ENCODE measurements around the gene SLC23A1. TPM values are rescaled to one million over a fixed set of nuclear protein-coding genes. Genes with fewer than 3 reads are reported as not detected.
"Not testable (repeated sequence)": the region's sequence is repeated elsewhere in the genome, so short reads cannot be mapped to it uniquely, and the experiment has no call there.

Gene SLC23A1
- total RNA-seq, 1 donor from 2014 or later: not detected

DNA sequence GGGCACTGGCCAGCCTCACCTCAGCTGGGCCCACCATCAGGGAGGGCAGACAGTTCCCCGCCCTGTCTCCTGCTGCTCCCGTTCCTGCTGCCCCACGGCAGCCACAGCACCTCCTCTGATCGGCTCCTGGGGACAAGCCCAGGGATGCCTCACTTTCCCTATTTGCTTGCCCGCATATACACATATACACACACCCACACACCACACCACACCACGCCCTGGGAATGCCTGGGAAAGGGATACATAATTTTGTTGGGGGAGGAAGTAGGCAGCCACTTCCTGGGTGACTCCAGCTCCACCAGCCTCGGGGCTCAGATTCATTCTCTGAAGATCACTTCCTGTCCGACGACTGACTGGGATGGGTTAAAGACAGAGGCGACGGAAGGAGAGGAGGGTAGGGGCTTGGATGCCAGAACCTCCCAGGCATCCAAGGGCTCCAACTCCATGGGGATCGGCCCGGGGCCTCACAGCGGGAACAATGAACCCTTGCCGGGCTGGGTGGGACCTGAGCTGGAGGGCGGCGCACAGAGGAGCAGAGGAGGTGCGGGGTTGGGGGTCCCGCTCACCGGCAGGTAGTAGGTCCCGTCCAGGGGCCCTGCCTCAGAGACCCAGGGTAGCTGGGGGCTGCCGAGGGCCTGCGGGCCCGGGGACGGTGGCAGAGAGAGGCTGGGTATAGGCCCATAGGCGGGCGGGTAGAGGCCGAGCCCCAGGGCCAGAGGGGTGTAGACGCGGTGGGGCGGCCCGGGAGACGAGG, 8.7 kb upstream of the SLC23A1 start:
- Histone ChIP-seq H3K9me3 (ENCODE audit: control insufficient read depth in 3 of 3, low read length in 3 of 3) (no peaks in the 10 kb centered on the region), H3K4me1 (ENCODE audit: control insufficient read depth in 3 of 3, insufficient read depth in 3 of 3, low read length in 3 of 3) (peaks cover 61 to 76% (median 67%) of the 10 kb centered on the region in 3 donors), H3K36me3 (ENCODE audit: control insufficient read depth in 3 of 3, insufficient read depth in 3 of 3, low read length in 3 of 3) (peaks cover 7 to 14% (median 14%) of the 10 kb centered on the region in 3 donors), H3K4me3 (ENCODE audit: low read length in 3 of 3) (peak overlapping the region; percentile 67 to 92 (median 73)), H3K27me3 (ENCODE audit: control insufficient read depth in 3 of 3, insufficient read depth in 3 of 3, low read length in 3 of 3) (no peaks in the 10 kb centered on the region), H3K9ac (ENCODE audit: low read depth in 1 of 3, low read length in 3 of 3) (peak overlapping the region; percentile 61 to 98 (median 96)), H3K27ac (ENCODE audit: low read depth, low read length) (peak overlapping the region; percentile 98)

DNA sequence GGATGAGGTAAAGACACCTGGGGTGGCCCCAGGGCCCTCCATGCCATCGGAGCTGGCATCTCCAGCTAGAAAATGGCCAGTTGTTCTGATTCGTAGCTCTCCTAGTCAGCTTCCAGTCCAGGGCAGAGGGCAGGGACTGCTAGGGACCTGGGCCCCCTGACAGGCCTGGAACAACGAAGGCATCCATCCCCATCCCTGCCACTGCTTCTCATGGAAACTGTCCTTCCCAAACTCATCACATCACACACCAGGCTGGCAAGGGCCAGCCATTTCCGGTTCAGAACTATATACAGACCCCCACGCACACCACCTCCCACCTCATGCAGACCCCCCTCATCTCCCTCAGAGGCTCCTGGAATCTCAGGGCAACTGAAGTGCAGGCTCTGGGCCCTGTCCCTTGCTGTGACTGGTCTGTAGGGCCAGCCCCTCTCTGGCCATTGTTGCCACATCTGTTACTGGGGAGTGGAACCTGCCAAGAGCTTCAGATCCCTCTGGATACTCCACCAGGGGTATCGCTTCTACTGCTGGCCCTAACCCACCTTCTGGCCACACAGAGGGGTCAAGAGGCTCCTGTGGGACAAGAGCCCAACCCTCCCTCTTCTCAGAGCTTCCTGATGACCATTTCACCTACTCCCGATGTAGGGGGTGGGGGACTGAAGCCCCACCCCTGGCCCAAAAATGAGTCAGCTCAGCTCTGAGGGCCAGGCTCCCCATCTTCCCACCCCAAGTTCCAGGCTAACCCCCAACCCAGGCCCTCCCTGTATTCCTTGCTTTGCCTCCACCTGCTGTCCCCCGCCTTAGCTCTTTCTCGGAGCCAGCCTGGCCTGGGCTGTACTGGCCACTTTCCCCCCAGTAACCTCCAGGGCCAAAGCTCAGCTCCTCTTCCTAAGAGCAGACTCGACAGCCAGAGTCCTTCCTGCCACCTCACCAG, 7.8 kb upstream of the SLC23A1 start:
- Histone ChIP-seq H3K9ac (ENCODE audit: low read depth in 1 of 3, low read length in 3 of 3) (peak overlapping the region; percentile 61 to 98 (median 96)), H3K4me3 (ENCODE audit: low read length in 3 of 3) (peak overlapping the region; percentile 67 to 92 (median 73)), H3K9me3 (ENCODE audit: control insufficient read depth in 3 of 3, low read length in 3 of 3) (no peaks in the 10 kb centered on the region), H3K27me3 (ENCODE audit: control insufficient read depth in 3 of 3, insufficient read depth in 3 of 3, low read length in 3 of 3) (no peaks in the 10 kb centered on the region), H3K36me3 (ENCODE audit: control insufficient read depth in 3 of 3, insufficient read depth in 3 of 3, low read length in 3 of 3) (peaks cover 7 to 14% (median 14%) of the 10 kb centered on the region in 3 donors), H3K27ac (ENCODE audit: low read depth, low read length) (peak overlapping the region; percentile 98), H3K4me1 (ENCODE audit: control insufficient read depth in 3 of 3, insufficient read depth in 3 of 3, low read length in 3 of 3) (peaks cover 55 to 68% (median 58%) of the 10 kb centered on the region in 3 donors)

DNA sequence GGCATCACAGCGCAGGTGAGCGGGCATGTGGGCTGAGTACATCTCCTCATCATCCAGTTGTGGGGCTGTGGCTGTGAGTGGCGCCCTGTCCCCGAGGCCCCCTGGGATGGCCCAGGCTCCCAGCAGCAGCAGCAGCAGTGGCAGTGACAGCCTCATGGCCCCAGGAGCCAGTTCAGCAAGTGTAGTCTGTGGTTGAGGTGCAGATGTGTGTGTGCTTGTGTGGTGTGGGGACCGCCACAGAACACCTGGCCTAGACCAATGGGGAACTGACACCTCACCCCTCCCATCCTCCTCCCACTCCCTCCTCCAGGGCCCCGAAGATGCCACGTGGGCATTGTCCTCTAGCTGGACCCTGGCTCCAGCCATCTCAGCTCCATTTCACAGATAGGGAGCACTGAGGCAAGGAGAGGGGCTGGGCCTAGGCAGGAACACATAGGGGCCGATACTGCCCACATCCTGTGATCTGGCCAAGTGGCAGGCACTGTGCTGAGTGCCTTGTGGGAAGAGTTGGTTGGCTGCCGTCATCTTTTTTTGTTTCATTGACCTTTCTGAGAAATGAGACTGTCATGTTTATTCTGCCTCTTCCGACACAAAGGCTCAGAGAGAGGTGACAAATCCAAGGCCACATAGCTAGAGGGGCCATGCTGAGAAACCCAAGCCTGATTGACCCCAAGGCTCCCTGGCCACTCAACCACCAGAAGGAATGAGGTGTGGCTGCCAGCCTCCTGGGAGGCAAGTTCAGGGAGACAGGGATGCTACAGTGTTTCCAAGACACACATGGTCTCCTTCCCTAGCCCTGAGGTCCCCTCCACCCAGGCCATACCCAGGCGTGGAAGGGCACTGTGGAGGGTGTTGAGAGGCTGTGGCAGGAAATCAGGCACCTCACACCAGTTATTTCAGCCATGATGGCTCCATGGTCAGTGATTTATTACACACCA, 6.9 kb upstream of the SLC23A1 start, which contains the start of gene MZB1:
Gene MZB1, minus strand, starts transcription at position 213 of the 938 bp plus-strand sequence. Its CDS starts 57 bp downstream, at position 156.
- Histone ChIP-seq H3K27me3 (ENCODE audit: control insufficient read depth in 3 of 3, insufficient read depth in 3 of 3, low read length in 3 of 3) (no peaks in the 10 kb centered on the region), H3K27ac (ENCODE audit: low read depth, low read length) (peak within 1 kb of the TSS; percentile 98), H3K36me3 (ENCODE audit: control insufficient read depth in 3 of 3, insufficient read depth in 3 of 3, low read length in 3 of 3) (peaks cover 7 to 14% (median 14%) of the 10 kb centered on the region in 3 donors), H3K9ac (ENCODE audit: low read depth in 1 of 3, low read length in 3 of 3) (peak within 1 kb of the TSS; percentile 20 to 98 (median 96)), H3K9me3 (ENCODE audit: control insufficient read depth in 3 of 3, low read length in 3 of 3) (no peaks in the 10 kb centered on the region), H3K4me1 (ENCODE audit: control insufficient read depth in 3 of 3, insufficient read depth in 3 of 3, low read length in 3 of 3) (peaks cover 50 to 66% (median 54%) of the 10 kb centered on the region in 3 donors), H3K4me3 (ENCODE audit: low read length in 3 of 3) (peak within 1 kb of the TSS; percentile 67 to 92 (median 73))

DNA sequence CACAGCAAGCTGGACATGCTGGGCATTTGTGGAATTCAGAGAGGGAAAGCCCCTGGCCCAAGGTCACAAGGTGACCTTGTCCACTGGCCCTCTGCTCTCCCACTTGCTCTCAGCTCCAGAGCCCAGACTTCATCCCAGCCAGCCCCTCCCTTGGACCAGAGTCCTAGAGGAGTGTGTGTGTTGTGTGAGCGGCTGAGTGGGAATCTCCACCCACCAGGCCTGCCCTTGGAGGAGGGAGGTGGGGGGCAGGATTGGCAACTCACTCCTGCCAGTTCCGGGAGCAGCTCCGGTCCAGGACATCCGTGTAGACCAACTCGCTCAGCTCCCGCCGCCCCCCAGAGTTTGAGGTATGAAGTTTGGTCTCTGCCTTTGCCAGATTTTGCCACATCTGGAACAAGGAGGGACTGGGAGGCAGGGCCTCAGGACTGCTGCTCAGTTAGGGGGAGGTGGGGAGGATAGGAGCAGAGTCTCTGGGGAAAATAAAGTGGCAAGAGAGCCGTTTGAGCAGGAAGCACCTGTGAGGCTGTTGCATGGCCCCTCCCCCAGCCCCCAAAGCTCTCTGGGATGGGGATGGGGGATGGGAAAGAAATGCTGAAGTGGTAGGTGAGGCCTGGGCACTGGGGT, 5.2 kb upstream of the SLC23A1 start:
- Histone ChIP-seq H3K4me1 (ENCODE audit: control insufficient read depth in 3 of 3, insufficient read depth in 3 of 3, low read length in 3 of 3) (peaks cover 52 to 70% (median 60%) of the 10 kb centered on the region in 3 donors), H3K9me3 (ENCODE audit: control insufficient read depth in 3 of 3, low read length in 3 of 3) (no peaks in the 10 kb centered on the region), H3K27me3 (ENCODE audit: control insufficient read depth in 3 of 3, insufficient read depth in 3 of 3, low read length in 3 of 3) (no peaks in the 10 kb centered on the region), H3K27ac (ENCODE audit: low read depth, low read length) (no peak overlapping the region), H3K36me3 (ENCODE audit: control insufficient read depth in 3 of 3, insufficient read depth in 3 of 3, low read length in 3 of 3) (peaks cover 5 to 14% (median 14%) of the 10 kb centered on the region in 3 donors), H3K4me3 (ENCODE audit: low read length in 3 of 3) (peak overlapping the region in 1 of 3 donors; percentile 6), H3K9ac (ENCODE audit: low read depth in 1 of 3, low read length in 3 of 3) (peak overlapping the region in 1 of 3 donors; percentile 16)

DNA sequence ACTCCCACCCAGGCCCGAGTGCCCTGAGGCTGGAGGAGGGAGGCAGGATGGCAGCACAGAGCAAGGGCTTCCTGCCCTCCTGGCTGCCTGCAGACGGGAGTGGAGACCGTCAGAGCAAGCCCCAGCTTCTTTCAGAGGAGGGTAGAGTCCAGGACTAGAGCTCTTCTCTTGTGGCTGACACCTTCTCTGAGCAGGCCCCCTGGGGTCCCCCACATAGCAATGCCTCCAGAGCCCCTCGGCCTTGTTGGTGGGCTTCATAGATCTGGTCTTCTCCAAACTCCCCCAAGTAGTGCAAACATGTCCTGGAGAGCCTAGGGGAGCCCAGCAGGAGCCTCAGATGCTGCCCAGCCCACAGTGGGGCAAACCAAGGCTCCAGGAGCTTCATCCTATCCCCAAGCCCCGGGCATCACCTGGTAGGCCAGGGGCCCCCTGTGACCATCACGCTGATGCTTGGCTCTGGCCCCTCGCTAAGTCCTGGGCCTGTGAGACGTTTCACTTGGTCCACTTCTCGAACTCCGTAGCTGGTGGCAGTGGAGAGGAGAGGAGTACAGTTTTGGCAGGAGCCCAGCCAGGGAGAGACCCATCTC, 4.6 kb upstream of the SLC23A1 start:
- Histone ChIP-seq H3K4me1 (ENCODE audit: control insufficient read depth in 3 of 3, insufficient read depth in 3 of 3, low read length in 3 of 3) (peaks cover 52 to 68% (median 55%) of the 10 kb centered on the region in 3 donors), H3K4me3 (ENCODE audit: low read length in 3 of 3) (peak overlapping the region in 1 of 3 donors; percentile 6), H3K36me3 (ENCODE audit: control insufficient read depth in 3 of 3, insufficient read depth in 3 of 3, low read length in 3 of 3) (peaks cover 2 to 14% (median 14%) of the 10 kb centered on the region in 3 donors), H3K27me3 (ENCODE audit: control insufficient read depth in 3 of 3, insufficient read depth in 3 of 3, low read length in 3 of 3) (no peaks in the 10 kb centered on the region), H3K9ac (ENCODE audit: low read depth in 1 of 3, low read length in 3 of 3) (peak overlapping the region in 1 of 3 donors; percentile 20), H3K27ac (ENCODE audit: low read depth, low read length) (no peak overlapping the region), H3K9me3 (ENCODE audit: control insufficient read depth in 3 of 3, low read length in 3 of 3) (no peaks in the 10 kb centered on the region)

DNA sequence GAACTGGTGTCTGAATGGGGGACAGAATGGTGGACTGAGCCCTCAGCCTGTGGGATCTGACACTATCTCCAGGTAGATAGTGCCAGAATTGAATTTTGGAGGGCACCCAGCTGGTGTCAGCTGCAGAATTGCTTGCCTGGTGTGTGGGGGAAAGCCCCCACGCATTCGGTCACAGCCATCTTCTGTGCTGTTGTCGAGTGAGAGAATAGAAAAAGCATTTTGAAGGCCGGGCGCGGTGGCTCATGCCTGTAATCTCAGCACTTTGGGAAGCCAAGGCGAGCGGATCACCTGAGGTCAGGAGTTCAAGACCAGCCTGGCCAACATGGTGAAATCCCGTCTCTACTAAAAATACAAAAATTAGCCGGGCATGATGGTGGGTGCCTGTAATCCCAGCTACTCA, 3.9 kb upstream of the SLC23A1 start:
- H3K4me3 ChIP-seq (ENCODE audit: low read length in 3 of 3); H3K27me3 ChIP-seq (ENCODE audit: control insufficient read depth in 3 of 3, insufficient read depth in 3 of 3, low read length in 3 of 3); H3K9ac ChIP-seq (ENCODE audit: low read depth in 1 of 3, low read length in 3 of 3); H3K27ac ChIP-seq (ENCODE audit: low read depth, low read length); H3K9me3 ChIP-seq (ENCODE audit: control insufficient read depth in 3 of 3, low read length in 3 of 3): not testable (repeated sequence)
- H3K36me3 ChIP-seq (ENCODE audit: control insufficient read depth in 3 of 3, insufficient read depth in 3 of 3, low read length in 3 of 3): peaks cover 2 to 14% (median 12%) of the 10 kb centered on the region in 3 donors
- peaks cover 50 to 62% (median 52%) of the 10 kb centered on the region in 3 donors for H3K4me1 ChIP-seq (ENCODE audit: control insufficient read depth in 3 of 3, insufficient read depth in 3 of 3, low read length in 3 of 3)

DNA sequence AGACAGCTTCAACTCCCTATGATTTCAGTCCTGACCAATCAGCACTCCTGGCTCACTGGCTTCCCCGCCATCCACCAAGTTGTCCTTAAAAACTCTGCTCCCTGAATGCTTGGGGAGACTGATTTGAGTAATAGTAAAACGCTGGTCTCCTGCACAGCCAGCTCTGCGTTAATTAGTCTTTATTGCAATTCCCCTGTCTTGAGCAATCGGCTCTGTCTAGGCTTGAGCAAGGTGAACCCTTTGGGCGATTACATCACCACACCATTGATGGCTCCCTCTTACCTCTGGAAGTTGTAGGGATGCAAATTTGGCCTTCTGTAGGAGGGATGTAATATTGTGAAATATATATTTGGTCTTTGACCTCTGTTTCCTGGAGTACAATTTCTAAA, 2.9 kb upstream of the SLC23A1 start:
- no peaks in the 10 kb centered on the region for H3K27me3 ChIP-seq (ENCODE audit: control insufficient read depth in 3 of 3, insufficient read depth in 3 of 3, low read length in 3 of 3)
- peaks cover 41 to 53% (median 43%) of the 10 kb centered on the region in 3 donors for H3K4me1 ChIP-seq (ENCODE audit: control insufficient read depth in 3 of 3, insufficient read depth in 3 of 3, low read length in 3 of 3)
- H3K36me3 ChIP-seq (ENCODE audit: control insufficient read depth in 3 of 3, insufficient read depth in 3 of 3, low read length in 3 of 3): peaks cover 0 to 9% (median 6%) of the 10 kb centered on the region in 3 donors
- H3K27ac ChIP-seq (ENCODE audit: low read depth, low read length): no peak overlapping the region
- no peaks in the 10 kb centered on the region for H3K9me3 ChIP-seq (ENCODE audit: control insufficient read depth in 3 of 3, low read length in 3 of 3)
- H3K9ac ChIP-seq (ENCODE audit: low read depth in 1 of 3, low read length in 3 of 3): no peak overlapping the region
- H3K4me3 ChIP-seq (ENCODE audit: low read length in 3 of 3): no peak overlapping the region

DNA sequence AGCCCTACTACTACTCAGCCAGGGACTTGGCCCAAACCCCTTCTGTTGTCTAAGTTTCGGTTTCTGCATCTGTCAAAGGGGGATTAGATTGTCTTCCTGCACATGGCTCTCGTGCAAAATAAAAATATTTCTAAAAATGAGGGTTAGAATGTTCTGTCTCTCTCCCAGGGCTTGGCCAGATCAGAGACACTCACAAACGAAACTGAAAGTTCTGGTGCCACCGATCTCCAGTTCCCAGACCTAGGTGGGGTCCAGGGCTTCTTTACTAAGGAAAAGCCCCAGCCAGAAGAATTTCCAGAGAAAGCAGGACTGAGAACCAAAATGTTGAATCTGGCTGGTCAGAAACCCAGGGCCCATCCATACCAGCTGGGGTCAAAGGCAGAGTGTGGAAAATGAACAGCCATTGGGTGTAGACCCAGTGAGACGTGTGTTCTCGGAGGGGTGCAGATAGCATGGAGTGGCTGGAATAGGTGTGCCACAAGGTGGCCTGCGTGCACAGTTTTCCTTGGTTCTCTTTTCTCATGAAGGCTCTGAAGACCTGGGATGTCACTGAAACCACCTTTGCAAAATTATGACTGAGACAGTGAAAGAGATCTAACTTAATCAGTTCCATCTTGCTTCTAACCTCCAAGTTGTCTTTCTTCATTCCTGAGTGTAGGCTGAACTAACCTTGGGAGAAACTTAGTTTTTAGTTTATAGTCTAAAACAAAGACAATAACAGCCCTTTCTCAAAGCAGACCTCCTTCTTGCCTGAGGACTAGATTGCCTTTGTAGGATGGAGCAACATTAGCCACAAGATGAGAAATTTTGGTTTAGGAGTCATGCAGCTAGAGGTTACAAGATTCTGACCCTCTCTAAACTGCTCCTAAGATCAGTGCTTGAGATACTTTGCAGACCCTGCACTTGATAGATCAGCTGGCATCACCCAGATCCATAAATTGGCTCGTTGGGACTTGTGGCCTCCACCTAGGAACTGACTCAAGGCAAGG, 2.3 kb upstream of the SLC23A1 start:
- peaks cover 0 to 6% (median 5%) of the 10 kb centered on the region in 3 donors for H3K36me3 ChIP-seq (ENCODE audit: control insufficient read depth in 3 of 3, insufficient read depth in 3 of 3, low read length in 3 of 3)
- no peaks in the 10 kb centered on the region for H3K9me3 ChIP-seq (ENCODE audit: control insufficient read depth in 3 of 3, low read length in 3 of 3)
- H3K27ac ChIP-seq (ENCODE audit: low read depth, low read length): peak overlapping the region; percentile 60
- H3K4me1 ChIP-seq (ENCODE audit: control insufficient read depth in 3 of 3, insufficient read depth in 3 of 3, low read length in 3 of 3): peaks cover 34 to 46% (median 36%) of the 10 kb centered on the region in 3 donors
- H3K4me3 ChIP-seq (ENCODE audit: low read length in 3 of 3): peak overlapping the region; percentile 56 to 68 (median 64)
- no peaks in the 10 kb centered on the region for H3K27me3 ChIP-seq (ENCODE audit: control insufficient read depth in 3 of 3, insufficient read depth in 3 of 3, low read length in 3 of 3)
- peak overlapping the region; percentile 53 to 77 (median 72) for H3K9ac ChIP-seq (ENCODE audit: low read depth in 1 of 3, low read length in 3 of 3)

Data from skeletal muscle tissue (tissue), 4 donors.